WTC11 (cell line): ENCODE data around the gene ZNF776. TPM values are rescaled to one million over a fixed set of nuclear protein-coding genes. Genes with fewer than 3 reads are reported as not detected.

Experiments used
- ATAC-seq: fragments of 200-7000 bp; cut with Tn5 transposase; 2 replicates; pipeline ENCODE4 v1.10.0; 2021; ENCODE audit warnings: mild to moderate bottlenecking, moderate library complexity
- CTCF ChIA-PET: fragments of 300-600 bp; sonication (Branson Sonifier 250); formaldehyde crosslinking; loops from one replicate; lab custom pipeline; 2021; ENCODE audit warnings: antibody characterized with exemption; lab: Charles Lee
- POLR2A ChIA-PET: fragments of 350-600 bp; sonication (Branson Sonifier 250); formaldehyde crosslinking; loops from one replicate; lab custom pipeline; 2021; ENCODE audit warnings: antibody characterized with exemption; lab: Charles Lee
- DNase-seq: peaks from one replicate; pipeline ENCODE4 v3.0.0; 2021; ENCODE audit warnings: low spot score
- H3K27ac Mint-ChIP-seq: 2 replicates; pipeline ENCODE4 v1.8.0; 2021; ENCODE audit warnings: mixed read lengths
- H3K27me3 Mint-ChIP-seq: 2 replicates; pipeline ENCODE4 v1.8.0; 2021; ENCODE audit warnings: low read depth, mild to moderate bottlenecking, moderate library complexity, mixed read lengths
- H3K36me3 Mint-ChIP-seq: 2 replicates; pipeline ENCODE4 v1.8.0; 2021; ENCODE audit warnings: mixed read lengths
- H3K4me1 Mint-ChIP-seq: 2 replicates; pipeline ENCODE4 v1.8.0; 2022; ENCODE audit warnings: mixed read lengths
- H3K4me3 Mint-ChIP-seq: 2 replicates; pipeline ENCODE4 v1.8.0; 2021; ENCODE audit warnings: mild to moderate bottlenecking, moderate library complexity, mixed read lengths
- H3K9me3 Mint-ChIP-seq: 2 replicates; pipeline ENCODE4 v1.8.0; 2021; ENCODE audit warnings: mixed read lengths
- ELF4 ChIP-seq: sonication (generic); formaldehyde crosslinking; IDR thresholded peaks from 2 replicates; pipeline ENCODE4 v1.8.1; 2022; ENCODE audit warnings: low read depth, mild to moderate bottlenecking, moderate library complexity, missing genetic modification reagents
- FOXK1 ChIP-seq: sonication (generic); formaldehyde crosslinking; IDR thresholded peaks from 2 replicates; pipeline ENCODE4 v1.8.0; 2022; ENCODE audit warnings: mild to moderate bottlenecking, moderate library complexity, missing genetic modification reagents
- FOXP1 ChIP-seq: sonication (generic); formaldehyde crosslinking; IDR thresholded peaks from 2 replicates; pipeline ENCODE4 v1.8.0; 2022; ENCODE audit warnings: missing genetic modification reagents, mild to moderate bottlenecking, moderate library complexity, borderline replicate concordance
- FOXP4 ChIP-seq: sonication (generic); formaldehyde crosslinking; IDR thresholded peaks from 2 replicates; pipeline ENCODE4 v1.8.0; 2022; ENCODE audit warnings: mild to moderate bottlenecking, missing genetic modification reagents
- MAX ChIP-seq: sonication (generic); formaldehyde crosslinking; IDR thresholded peaks from 2 replicates; pipeline ENCODE4 v1.8.0; 2022; ENCODE audit warnings: mild to moderate bottlenecking, missing genetic modification reagents
- PRDM15 ChIP-seq: sonication (generic); formaldehyde crosslinking; IDR thresholded peaks from 2 replicates; pipeline ENCODE4 v1.8.0; 2022; ENCODE audit warnings: missing genetic modification reagents
- PRRX2 ChIP-seq: fragments of 250-450 bp; sonication (Bioruptor Pico); IDR thresholded peaks from 2 replicates; pipeline ENCODE4 v1.8.0; 2021; ENCODE audit warnings: mild to moderate bottlenecking
- RORB ChIP-seq: fragments of 250-450 bp; sonication (Bioruptor Pico); IDR thresholded peaks from 2 replicates; pipeline ENCODE4 v1.9.0; 2021; ENCODE audit warnings: mild to moderate bottlenecking
- ZNF121 ChIP-seq: sonication (generic); formaldehyde crosslinking; IDR thresholded peaks from 2 replicates; pipeline ENCODE4 v1.8.0; 2023; ENCODE audit warnings: missing genetic modification reagents
- ZNF138 ChIP-seq: sonication (generic); formaldehyde crosslinking; conservative IDR thresholded peaks from 2 replicates; pipeline ENCODE4 v1.8.1; 2022; ENCODE audit warnings: mild to moderate bottlenecking, moderate library complexity, missing genetic modification reagents
- ZNF416 ChIP-seq: fragments of 250-450 bp; sonication (Bioruptor Pico); IDR thresholded peaks from 2 replicates; pipeline ENCODE4 v1.9.0; 2021; ENCODE audit warnings: mild to moderate bottlenecking, inconsistent platforms
- total RNA-seq: library from RNA; stranded (reverse); gene quantifications from 3 replicates; pipeline ENCODE4 v1.2.3, GENCODE V29; 2021
- TF ChIP-seq, protein P1 (sequence below): sonication (generic); formaldehyde crosslinking; IDR thresholded peaks from 2 replicates; pipeline ENCODE4 v1.8.1; 2023; ENCODE audit warnings: mild to moderate bottlenecking, missing genetic modification reagents
- TF ChIP-seq, protein P2 (sequence below): fragments of 250-450 bp; sonication (Bioruptor Pico); IDR thresholded peaks from 2 replicates; pipeline ENCODE4 v1.9.0; 2021; ENCODE audit warnings: moderate library complexity, mild to moderate bottlenecking, inconsistent platforms, borderline replicate concordance
- TF ChIP-seq, protein P3 (sequence below): sonication (generic); formaldehyde crosslinking; IDR thresholded peaks from 2 replicates; pipeline ENCODE4 v1.8.1; 2023; ENCODE audit warnings: mild to moderate bottlenecking, missing genetic modification reagents, moderate library complexity
- TF ChIP-seq, protein P4 (sequence below): sonication (generic); formaldehyde crosslinking; conservative IDR thresholded peaks from 2 replicates; pipeline ENCODE4 v1.8.1; 2023; ENCODE audit warnings: mild to moderate bottlenecking, low read depth, missing genetic modification reagents, moderate library complexity

The ZNF776 gene
- total RNA-seq, 1 experiment from 2014 or later: 14.3 TPM

DNA sequence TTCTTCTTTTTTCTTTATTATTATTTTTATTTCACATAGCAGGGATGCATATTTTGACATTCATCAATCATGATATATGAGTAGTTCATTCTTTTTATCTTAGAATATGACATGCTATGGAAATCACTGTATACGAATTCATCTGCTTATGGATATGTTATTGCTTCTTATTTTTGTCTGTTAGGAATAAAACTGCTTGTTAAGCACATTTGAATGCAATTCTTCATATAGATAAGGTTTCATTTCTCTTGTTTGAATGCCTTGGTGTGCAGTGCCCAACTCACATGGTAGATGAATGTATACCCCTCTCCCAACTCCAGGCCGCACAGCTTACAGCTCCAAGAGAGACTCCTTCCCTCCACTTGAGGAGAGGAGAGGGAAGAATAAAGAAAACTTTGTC lies 11.3 kb downstream of the ZNF776 start:
- ATAC-seq (no peak), DNase-seq (no peak)
- peaks cover 64% of the 10 kb centered on the region for H3K36me3 Mint-ChIP-seq
- peaks cover 4% of the 10 kb centered on the region; the same call in 1 of the 2 replicates for H3K9me3 Mint-ChIP-seq
- no peaks in the 10 kb centered on the region for H3K27me3 Mint-ChIP-seq
- TF ChIP-seq, protein P1, sequence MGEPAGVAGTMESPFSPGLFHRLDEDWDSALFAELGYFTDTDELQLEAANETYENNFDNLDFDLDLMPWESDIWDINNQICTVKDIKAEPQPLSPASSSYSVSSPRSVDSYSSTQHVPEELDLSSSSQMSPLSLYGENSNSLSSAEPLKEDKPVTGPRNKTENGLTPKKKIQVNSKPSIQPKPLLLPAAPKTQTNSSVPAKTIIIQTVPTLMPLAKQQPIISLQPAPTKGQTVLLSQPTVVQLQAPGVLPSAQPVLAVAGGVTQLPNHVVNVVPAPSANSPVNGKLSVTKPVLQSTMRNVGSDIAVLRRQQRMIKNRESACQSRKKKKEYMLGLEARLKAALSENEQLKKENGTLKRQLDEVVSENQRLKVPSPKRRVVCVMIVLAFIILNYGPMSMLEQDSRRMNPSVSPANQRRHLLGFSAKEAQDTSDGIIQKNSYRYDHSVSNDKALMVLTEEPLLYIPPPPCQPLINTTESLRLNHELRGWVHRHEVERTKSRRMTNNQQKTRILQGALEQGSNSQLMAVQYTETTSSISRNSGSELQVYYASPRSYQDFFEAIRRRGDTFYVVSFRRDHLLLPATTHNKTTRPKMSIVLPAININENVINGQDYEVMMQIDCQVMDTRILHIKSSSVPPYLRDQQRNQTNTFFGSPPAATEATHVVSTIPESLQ: no peak
- TF ChIP-seq ZNF416 (no peak), ZNF138 (CRISPR knock-in tag) (no peak), FOXP4 (CRISPR knock-in tag) (no peak), RORB (no peak), FOXK1 (CRISPR knock-in tag) (no peak), FOXP1 (CRISPR knock-in tag) (no peak), PRDM15 (no peak), MAX (no peak), ELF4 (CRISPR knock-in tag) (no peak), PRRX2 (CRISPR knock-in tag) (no peak), ZNF121 (no peak)
- TF ChIP-seq, protein P2, sequence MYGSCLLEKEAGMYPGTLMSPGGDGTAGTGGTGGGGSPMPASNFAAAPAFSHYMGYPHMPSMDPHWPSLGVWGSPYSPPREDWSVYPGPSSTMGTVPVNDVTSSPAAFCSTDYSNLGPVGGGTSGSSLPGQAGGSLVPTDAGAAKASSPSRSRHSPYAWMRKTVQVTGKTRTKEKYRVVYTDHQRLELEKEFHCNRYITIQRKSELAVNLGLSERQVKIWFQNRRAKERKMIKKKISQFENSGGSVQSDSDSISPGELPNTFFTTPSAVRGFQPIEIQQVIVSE (CRISPR knock-in tag): no peak
- TF ChIP-seq, protein P3, sequence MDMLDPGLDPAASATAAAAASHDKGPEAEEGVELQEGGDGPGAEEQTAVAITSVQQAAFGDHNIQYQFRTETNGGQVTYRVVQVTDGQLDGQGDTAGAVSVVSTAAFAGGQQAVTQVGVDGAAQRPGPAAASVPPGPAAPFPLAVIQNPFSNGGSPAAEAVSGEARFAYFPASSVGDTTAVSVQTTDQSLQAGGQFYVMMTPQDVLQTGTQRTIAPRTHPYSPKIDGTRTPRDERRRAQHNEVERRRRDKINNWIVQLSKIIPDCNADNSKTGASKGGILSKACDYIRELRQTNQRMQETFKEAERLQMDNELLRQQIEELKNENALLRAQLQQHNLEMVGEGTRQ (CRISPR knock-in tag): no peak
- TF ChIP-seq, protein P4, sequence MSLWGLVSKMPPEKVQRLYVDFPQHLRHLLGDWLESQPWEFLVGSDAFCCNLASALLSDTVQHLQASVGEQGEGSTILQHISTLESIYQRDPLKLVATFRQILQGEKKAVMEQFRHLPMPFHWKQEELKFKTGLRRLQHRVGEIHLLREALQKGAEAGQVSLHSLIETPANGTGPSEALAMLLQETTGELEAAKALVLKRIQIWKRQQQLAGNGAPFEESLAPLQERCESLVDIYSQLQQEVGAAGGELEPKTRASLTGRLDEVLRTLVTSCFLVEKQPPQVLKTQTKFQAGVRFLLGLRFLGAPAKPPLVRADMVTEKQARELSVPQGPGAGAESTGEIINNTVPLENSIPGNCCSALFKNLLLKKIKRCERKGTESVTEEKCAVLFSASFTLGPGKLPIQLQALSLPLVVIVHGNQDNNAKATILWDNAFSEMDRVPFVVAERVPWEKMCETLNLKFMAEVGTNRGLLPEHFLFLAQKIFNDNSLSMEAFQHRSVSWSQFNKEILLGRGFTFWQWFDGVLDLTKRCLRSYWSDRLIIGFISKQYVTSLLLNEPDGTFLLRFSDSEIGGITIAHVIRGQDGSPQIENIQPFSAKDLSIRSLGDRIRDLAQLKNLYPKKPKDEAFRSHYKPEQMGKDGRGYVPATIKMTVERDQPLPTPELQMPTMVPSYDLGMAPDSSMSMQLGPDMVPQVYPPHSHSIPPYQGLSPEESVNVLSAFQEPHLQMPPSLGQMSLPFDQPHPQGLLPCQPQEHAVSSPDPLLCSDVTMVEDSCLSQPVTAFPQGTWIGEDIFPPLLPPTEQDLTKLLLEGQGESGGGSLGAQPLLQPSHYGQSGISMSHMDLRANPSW (CRISPR knock-in tag): no peak
- no peak overlapping the region for H3K27ac Mint-ChIP-seq
- ChIA-PET CTCF (no interaction called here), POLR2A (no interaction called here)
- H3K4me1 Mint-ChIP-seq: no peaks in the 10 kb centered on the region
- no peak overlapping the region for H3K4me3 Mint-ChIP-seq
